Measurements from ENCODE around the gene CAMSAP2.

DNA sequence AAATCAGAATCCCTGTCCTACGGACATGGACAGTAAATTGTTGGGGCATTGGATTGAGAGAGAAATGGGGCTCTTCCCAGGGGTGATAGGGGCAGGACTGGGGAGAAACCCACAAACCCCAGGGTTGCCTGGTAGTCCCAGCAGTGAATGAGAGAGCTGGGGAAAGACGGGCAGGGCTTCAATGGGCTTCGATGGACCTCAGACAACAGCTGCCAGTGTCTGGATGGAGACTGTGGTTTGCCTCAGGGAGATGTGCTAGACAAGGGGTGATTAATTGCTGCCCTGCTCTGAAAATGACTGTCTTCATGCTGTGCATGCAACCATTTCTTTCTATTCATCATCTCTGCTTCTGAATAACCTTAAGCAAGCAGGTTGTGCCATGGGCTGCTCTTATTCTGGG is 141.5 kb downstream of the CAMSAP2 start:
- TF ChIP-seq, protein P1, sequence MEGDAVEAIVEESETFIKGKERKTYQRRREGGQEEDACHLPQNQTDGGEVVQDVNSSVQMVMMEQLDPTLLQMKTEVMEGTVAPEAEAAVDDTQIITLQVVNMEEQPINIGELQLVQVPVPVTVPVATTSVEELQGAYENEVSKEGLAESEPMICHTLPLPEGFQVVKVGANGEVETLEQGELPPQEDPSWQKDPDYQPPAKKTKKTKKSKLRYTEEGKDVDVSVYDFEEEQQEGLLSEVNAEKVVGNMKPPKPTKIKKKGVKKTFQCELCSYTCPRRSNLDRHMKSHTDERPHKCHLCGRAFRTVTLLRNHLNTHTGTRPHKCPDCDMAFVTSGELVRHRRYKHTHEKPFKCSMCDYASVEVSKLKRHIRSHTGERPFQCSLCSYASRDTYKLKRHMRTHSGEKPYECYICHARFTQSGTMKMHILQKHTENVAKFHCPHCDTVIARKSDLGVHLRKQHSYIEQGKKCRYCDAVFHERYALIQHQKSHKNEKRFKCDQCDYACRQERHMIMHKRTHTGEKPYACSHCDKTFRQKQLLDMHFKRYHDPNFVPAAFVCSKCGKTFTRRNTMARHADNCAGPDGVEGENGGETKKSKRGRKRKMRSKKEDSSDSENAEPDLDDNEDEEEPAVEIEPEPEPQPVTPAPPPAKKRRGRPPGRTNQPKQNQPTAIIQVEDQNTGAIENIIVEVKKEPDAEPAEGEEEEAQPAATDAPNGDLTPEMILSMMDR (IDR thresholded peaks at IDR 0.05) = no peak
- no peak for TF ChIP-seq POLR2A (IDR thresholded peaks at IDR 0.05)

Data from esophagus squamous epithelium (tissue), 4 donors.